NB4 (cell line): Measurements from ENCODE around the gene GARIN5A.

Experiments
- CTCF ChIP-seq: IDR thresholded peaks from one replicate; pipeline ENCODE4 v1.5.1; 2012; ENCODE audit warnings: low read depth, low read length
- MAX ChIP-seq: IDR thresholded peaks from 2 replicates; pipeline ENCODE4 v1.6.1; 2011; ENCODE audit warnings: low read depth, low read length
- POLR2A ChIP-seq: IDR thresholded peaks from 2 replicates; pipeline ENCODE4 v1.6.1; 2011; ENCODE audit warnings: mild to moderate bottlenecking; ENCODE audit not compliant: insufficient read length; ENCODE audit errors: extremely low read depth

- TF ChIP-seq CTCF (no peak), POLR2A (no peak), MAX (no peak)
Observed at GRCh38 chr19:50516456-50516855, 39.8 kb upstream of the GARIN5A start.
